ENCODE measurements around the gene SEC24D. TPM values are rescaled to one million over a fixed set of nuclear protein-coding genes. Genes with fewer than 3 reads are reported as not detected.

The SEC24D gene
- total and polyA plus RNA-seq, 2 of the 8 experiments (the other 6 are each of a cell fraction or from before 2014, with no cell fraction given): 28.9 to 91.6 TPM

DNA sequence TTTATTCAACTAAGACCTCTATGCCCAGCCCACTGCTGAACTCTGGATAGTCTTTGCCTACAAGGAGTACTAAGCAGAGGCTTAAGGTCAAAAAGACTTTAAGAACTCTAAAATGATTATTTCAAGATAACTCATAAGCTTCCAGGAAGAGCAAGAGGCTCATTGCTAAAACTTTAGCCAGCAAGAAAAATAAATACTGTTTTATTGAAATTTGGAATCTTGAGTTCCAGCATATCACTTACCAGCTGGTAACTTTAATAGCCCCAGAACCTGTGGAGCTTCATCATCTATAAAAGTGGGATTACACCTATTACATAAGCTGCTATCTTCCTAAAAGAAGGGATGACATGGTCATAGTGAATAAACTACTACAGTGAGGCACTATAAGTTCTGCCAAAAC, 47.0 kb downstream of the SEC24D start (continued):
- TF ChIP-seq, protein P1, sequence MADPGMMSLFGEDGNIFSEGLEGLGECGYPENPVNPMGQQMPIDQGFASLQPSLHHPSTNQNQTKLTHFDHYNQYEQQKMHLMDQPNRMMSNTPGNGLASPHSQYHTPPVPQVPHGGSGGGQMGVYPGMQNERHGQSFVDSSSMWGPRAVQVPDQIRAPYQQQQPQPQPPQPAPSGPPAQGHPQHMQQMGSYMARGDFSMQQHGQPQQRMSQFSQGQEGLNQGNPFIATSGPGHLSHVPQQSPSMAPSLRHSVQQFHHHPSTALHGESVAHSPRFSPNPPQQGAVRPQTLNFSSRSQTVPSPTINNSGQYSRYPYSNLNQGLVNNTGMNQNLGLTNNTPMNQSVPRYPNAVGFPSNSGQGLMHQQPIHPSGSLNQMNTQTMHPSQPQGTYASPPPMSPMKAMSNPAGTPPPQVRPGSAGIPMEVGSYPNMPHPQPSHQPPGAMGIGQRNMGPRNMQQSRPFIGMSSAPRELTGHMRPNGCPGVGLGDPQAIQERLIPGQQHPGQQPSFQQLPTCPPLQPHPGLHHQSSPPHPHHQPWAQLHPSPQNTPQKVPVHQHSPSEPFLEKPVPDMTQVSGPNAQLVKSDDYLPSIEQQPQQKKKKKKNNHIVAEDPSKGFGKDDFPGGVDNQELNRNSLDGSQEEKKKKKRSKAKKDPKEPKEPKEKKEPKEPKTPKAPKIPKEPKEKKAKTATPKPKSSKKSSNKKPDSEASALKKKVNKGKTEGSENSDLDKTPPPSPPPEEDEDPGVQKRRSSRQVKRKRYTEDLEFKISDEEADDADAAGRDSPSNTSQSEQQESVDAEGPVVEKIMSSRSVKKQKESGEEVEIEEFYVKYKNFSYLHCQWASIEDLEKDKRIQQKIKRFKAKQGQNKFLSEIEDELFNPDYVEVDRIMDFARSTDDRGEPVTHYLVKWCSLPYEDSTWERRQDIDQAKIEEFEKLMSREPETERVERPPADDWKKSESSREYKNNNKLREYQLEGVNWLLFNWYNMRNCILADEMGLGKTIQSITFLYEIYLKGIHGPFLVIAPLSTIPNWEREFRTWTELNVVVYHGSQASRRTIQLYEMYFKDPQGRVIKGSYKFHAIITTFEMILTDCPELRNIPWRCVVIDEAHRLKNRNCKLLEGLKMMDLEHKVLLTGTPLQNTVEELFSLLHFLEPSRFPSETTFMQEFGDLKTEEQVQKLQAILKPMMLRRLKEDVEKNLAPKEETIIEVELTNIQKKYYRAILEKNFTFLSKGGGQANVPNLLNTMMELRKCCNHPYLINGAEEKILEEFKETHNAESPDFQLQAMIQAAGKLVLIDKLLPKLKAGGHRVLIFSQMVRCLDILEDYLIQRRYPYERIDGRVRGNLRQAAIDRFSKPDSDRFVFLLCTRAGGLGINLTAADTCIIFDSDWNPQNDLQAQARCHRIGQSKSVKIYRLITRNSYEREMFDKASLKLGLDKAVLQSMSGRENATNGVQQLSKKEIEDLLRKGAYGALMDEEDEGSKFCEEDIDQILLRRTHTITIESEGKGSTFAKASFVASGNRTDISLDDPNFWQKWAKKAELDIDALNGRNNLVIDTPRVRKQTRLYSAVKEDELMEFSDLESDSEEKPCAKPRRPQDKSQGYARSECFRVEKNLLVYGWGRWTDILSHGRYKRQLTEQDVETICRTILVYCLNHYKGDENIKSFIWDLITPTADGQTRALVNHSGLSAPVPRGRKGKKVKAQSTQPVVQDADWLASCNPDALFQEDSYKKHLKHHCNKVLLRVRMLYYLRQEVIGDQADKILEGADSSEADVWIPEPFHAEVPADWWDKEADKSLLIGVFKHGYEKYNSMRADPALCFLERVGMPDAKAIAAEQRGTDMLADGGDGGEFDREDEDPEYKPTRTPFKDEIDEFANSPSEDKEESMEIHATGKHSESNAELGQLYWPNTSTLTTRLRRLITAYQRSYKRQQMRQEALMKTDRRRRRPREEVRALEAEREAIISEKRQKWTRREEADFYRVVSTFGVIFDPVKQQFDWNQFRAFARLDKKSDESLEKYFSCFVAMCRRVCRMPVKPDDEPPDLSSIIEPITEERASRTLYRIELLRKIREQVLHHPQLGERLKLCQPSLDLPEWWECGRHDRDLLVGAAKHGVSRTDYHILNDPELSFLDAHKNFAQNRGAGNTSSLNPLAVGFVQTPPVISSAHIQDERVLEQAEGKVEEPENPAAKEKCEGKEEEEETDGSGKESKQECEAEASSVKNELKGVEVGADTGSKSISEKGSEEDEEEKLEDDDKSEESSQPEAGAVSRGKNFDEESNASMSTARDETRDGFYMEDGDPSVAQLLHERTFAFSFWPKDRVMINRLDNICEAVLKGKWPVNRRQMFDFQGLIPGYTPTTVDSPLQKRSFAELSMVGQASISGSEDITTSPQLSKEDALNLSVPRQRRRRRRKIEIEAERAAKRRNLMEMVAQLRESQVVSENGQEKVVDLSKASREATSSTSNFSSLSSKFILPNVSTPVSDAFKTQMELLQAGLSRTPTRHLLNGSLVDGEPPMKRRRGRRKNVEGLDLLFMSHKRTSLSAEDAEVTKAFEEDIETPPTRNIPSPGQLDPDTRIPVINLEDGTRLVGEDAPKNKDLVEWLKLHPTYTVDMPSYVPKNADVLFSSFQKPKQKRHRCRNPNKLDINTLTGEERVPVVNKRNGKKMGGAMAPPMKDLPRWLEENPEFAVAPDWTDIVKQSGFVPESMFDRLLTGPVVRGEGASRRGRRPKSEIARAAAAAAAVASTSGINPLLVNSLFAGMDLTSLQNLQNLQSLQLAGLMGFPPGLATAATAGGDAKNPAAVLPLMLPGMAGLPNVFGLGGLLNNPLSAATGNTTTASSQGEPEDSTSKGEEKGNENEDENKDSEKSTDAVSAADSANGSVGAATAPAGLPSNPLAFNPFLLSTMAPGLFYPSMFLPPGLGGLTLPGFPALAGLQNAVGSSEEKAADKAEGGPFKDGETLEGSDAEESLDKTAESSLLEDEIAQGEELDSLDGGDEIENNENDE (IDR thresholded peaks at IDR 0.05; ENCODE audit: insufficient replicate concordance, low read length): no peak
- TF ChIP-seq SAP30 (IDR thresholded peaks at IDR 0.05; ENCODE audit: insufficient read depth, insufficient replicate concordance, low read length) (no peak), HDAC6 (IDR thresholded peaks at IDR 0.05; ENCODE audit: low read depth, low read length) (no peak), BCL11A (IDR thresholded peaks at IDR 0.05; ENCODE audit: low read depth in 2 of 2, low read length in 2 of 2) (no peak), ZNF274 (IDR thresholded peaks at IDR 0.05; ENCODE audit: borderline replicate concordance, extremely low read depth, low read length) (no peak), GABPA (IDR thresholded peaks at IDR 0.05; ENCODE audit: borderline replicate concordance, insufficient read depth, low read length) (no peak), GTF2F1 (IDR thresholded peaks at IDR 0.05; ENCODE audit: borderline replicate concordance, low read depth, low read length) (no peak), YY1 (IDR thresholded peaks at IDR 0.05; ENCODE audit: low read depth, low read length) (no peak)
